ENCODE data around the gene WASL.

DNA sequence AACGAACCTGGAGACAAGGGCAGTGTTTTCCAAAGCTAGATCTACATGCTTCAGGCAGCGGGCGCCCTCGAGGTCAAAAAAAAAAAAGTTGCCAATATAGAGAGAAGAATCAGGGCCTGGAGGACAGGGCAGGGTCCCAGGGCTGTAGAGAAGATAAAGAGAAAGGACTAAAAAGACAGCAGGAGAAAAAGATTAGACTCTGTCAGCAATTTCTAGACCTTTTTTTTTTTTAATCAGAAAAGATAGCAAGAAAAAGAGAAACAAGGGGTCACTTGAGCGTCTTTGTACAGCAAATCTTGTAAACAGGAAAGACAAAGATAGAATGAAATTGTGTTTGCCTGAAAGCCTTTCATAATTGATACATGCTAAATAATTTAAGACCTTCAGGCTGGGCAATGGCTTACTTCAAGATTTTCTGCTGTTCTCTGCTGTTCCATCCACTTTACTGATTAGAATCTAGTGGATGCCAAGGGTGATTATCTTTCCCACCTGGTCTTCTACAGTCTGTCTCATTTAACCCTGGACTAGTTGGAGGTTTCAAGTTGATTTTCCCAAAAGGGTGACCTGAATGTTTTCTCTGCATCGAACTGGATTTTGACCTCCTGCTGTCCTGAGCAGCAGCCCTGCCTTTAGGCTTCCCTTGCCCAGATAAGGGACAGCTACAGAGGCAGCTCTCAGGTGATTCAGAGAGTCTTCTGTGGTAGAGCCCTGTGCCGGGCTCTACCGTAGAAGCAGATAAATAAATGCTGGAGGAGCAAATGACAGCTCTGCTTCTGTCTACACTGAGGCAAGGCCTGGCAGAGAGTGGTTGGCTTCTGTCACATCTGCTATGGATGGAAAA is 88.1 kb downstream of the WASL start:
- no peak for TF ChIP-seq POLR2A (IDR thresholded peaks at IDR 0.05; ENCODE audit: low read length)
- no peak for TF ChIP-seq GATA1 (IDR thresholded peaks at IDR 0.05; ENCODE audit: low read depth, low read length)

Data from erythroblast (primary cell).